ENCODE data around the gene C10orf105.

C10orf105 gene

DNA sequence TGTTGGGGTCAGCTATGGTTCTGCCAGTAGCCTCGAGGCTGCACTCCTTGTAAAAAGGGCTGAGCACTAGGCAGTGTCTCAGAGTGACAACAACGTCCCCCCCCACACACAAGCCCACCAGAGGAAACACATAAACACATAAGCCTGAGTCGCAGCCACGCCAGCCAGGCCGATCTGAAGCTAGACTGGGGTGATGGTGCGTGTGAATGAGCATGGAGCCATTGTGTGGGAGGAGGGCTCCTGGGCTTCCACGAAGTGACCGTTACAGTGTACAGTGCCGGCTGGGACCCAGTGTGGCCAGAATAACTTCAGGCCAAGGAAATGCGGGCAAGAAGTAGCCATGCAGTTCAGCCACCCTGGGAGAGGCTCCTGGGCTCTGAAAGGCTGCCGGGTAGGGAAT, 3.7 kb upstream of the C10orf105 start:
- no peak for TF ChIP-seq POLR2A (IDR thresholded peaks at IDR 0.05; ENCODE audit: low read depth, low read length)
- DNase-seq (ENCODE audit: insufficient read length, low spot score) = no peak
- FAIRE-seq = no peak

DNA sequence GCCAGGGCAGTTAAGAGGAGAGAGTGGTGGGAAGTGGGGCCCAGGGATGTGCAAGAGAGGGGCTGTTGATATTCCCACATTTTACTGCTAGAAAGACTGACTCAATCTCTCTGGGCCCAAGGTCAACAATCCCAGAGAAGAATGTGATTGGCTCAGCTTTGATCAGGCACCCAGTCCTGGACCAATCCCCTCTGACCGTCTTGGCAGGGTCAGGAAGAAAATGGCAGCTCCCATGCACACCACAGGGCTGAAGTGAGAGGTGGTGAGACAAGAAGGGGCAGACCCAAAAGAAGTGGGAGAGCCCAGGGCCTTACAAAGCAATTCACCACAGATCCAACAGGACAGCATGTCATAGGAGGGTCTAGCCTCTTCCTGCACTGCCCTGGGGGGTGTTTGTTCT, 3.3 kb upstream of the C10orf105 start:
- TF ChIP-seq POLR2A (IDR thresholded peaks at IDR 0.05; ENCODE audit: low read depth, low read length) = no peak
- DNase-seq (ENCODE audit: insufficient read length, low spot score) (no peak), FAIRE-seq (no peak)

DNA sequence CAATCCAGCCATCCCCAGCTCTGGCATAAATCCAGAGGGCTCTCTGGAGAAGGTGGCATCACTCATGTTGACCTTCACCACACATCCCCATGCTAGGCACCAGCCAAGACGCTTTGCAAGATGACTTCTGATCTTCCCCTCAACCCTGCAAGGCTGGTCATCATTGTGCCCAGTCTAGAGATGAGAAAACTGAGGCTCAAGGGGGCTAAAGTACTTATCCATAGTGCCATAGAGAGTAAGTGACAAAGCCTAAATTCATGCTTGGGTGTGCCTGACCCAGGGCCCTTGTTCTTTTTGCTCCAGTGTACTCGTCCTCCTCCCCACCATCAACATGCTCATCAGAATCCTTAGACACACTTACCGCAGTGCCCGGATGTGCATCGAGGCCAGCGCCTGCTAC, 1.7 kb upstream of the C10orf105 start:
- DNase-seq (ENCODE audit: insufficient read length, low spot score) (no peak), FAIRE-seq (no peak)
- TF ChIP-seq POLR2A (IDR thresholded peaks at IDR 0.05; ENCODE audit: low read depth, low read length) = no peak

DNA sequence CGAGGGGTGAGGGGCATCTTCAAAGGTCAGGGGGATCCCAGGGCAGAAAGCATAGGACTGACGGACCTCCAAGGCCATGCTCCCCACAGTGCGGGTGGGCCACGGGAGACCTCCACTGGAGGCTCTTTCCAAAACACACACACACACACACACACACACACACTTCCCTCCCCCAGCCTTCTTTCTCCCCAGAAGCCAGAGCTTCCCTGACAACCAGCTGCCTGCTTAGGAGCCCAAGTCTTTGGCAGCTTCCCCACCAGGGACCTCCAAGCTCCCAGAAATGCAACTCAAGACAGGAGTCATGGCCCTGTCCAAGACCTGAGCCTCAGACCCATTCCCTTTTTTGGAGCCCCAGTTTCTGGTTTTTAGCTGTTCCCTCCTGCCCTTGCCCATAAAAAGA, 710 bp upstream of the C10orf105 start:
- DNase-seq (ENCODE audit: insufficient read length, low spot score) (no peak), FAIRE-seq (no peak)
- TF ChIP-seq POLR2A (IDR thresholded peaks at IDR 0.05; ENCODE audit: low read depth, low read length) = no peak

DNA sequence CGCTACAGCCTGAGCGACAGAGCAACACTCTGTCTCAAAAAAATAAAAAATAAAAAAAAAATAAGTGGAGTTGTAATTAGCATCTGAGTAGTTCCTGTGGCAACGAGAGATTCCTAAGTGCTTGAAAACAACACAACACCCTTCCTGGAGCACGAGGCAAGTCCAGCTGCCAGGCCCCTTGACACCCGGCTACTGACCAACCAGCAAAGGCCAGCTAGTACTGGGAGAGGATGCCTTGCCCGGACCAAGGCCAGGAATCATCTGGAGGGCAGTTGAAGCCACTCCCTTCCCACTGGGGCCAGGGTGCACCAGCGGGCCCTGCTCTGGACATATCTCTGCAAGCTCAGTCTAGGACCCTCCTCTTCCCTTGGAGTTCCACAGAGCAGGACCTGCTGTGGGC, 536 bp downstream of the C10orf105 start:
- TF ChIP-seq POLR2A (IDR thresholded peaks at IDR 0.05; ENCODE audit: low read depth, low read length) = no peak

DNA sequence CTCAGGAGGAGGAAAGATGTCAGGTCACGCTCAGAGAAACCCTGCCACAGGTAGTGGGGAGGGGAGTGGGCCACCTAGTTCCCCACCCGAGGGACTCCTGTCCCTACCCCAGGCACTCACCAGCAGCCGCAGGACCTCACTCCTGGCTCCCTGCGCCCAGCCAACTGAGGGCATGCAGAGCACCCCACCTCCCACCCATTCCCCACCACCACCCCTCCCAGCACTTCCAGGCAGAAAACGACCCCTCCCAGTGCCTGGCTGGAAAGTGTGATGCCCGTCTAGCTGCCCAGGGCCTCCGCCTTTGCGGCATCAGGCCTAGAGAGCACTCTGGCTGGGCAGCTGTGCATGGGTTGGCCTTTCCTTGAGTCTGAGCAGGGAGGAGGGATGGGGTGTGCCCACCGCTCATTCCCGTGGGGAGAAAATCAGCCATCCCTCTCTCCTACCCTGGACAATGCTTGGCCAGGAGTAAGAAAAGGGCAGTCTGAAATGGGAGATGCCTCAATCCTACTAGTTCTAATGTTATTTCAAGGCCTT, 1.3 kb downstream of the C10orf105 start:
- no peak for TF ChIP-seq POLR2A (IDR thresholded peaks at IDR 0.05; ENCODE audit: low read depth, low read length)
- DNase-seq (ENCODE audit: insufficient read length, low spot score) (no peak), FAIRE-seq (no peak)

More for the DNA sequence above, 536 bp downstream of the C10orf105 start:
- FAIRE-seq (no peak), DNase-seq (ENCODE audit: insufficient read length, low spot score) (no peak)

DNA sequence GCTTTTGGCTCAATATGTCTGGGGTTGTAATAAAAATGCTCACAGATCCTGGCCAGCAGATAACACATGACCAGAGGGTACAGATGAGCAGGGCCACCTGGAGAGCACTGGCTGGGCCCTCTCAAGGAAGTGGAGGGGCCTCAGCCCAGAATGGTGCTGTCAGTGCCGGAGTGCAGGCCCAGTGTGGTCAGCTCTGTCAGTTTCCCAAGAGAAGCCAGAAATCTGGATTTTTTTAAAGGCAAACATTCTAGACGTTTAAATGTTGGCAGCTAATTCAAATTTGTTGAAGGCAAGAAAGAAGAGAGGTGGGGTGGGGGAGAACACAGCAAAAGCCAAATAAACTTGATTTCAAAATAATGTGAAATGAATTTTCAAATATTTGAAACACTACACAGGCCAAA, 2.0 kb downstream of the C10orf105 start:
- no peak for FAIRE-seq
- TF ChIP-seq POLR2A (IDR thresholded peaks at IDR 0.05; ENCODE audit: low read depth, low read length) = no peak
- no peak for DNase-seq (ENCODE audit: insufficient read length, low spot score)

DNA sequence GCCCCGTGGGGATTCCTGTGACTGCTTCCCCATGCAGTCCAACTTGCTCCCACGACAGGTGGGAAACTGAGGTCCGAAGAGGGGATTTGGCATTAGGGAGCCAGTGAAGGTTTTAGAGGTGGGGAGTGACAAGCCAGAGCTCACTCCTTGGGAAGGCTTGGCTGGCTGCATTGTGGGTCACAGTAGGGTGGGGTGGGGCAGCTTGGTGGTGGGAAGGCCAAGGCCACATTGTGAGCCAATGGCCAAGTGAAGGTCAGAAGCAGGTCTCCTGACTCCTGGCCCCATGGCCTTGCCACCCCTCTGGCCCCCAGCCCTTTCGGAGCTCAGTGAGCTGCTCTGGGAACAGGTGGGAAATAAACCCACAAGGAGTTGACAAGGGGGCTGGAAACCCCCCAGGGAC, 2.5 kb downstream of the C10orf105 start:
- DNase-seq (ENCODE audit: insufficient read length, low spot score) (no peak), FAIRE-seq (no peak)
- TF ChIP-seq POLR2A (IDR thresholded peaks at IDR 0.05; ENCODE audit: low read depth, low read length) = no peak

DNA sequence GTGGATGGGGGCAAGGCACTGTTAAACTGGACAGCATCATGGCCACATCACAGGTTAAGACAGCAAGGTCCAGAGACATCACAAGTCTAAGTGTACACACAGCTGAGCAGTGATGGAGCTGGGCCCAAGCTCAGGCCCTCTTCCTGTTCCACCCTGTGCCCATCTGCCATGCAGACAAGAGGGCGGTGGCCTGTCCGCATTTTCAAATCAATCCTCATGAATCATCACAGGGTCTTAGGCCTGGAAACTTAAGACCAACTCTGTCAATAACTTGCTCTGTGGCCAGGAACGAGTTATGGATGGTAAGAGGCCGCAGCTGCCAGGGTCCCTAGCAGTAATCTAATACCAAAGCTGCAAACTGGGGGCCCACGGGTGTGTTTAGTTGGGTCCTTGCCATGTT, 3.2 kb downstream of the C10orf105 start:
- TF ChIP-seq POLR2A (IDR thresholded peaks at IDR 0.05; ENCODE audit: low read depth, low read length) = no peak
- DNase-seq (ENCODE audit: insufficient read length, low spot score) (no peak), FAIRE-seq (no peak)

DNA sequence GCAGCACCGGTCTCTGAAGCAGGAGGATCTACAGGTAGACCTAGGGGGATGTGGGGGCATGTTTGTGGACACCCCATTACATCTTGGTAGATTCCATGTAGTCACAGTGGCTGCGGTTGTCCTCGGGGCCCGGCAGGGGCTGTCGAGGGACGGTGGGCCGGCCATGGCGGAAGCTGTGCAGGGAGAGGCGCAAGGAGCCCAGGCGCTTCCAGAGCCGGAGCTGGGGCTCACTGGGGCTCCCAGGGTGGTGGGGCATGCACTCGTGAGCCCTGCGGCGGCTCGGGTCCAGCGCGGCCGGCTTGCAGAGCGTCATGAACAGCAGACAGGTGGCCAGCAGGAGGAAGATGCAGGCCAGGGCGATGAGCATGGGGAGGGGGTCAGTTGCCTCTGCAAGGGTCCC, 3.7 kb downstream of the C10orf105 start:
- no peak for DNase-seq (ENCODE audit: insufficient read length, low spot score)
- FAIRE-seq = no peak
- no peak for TF ChIP-seq POLR2A (IDR thresholded peaks at IDR 0.05; ENCODE audit: low read depth, low read length)

DNA sequence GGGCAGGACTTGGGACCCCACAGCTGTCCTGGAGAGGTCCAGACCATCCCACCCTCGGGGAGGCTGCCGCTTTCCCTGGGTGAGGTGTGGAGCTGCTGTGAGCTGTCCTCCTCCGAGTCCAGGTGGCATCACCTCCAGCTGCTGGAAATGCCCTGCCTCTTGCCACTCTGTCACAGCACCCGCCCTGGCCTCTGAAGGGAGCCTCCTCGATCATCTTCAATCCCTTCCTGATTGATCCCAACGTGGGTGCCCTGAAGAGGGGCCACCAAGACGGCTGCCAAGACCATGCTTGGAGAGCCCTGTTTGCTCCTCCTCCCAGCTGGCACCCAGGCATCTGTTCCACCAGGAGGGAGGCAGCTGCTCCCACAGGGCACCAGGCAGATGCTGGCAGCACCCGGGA, 4.6 kb downstream of the C10orf105 start:
- TF ChIP-seq POLR2A (IDR thresholded peaks at IDR 0.05; ENCODE audit: low read depth, low read length) = no peak
- FAIRE-seq = no peak
- no peak for DNase-seq (ENCODE audit: insufficient read length, low spot score)

DNA sequence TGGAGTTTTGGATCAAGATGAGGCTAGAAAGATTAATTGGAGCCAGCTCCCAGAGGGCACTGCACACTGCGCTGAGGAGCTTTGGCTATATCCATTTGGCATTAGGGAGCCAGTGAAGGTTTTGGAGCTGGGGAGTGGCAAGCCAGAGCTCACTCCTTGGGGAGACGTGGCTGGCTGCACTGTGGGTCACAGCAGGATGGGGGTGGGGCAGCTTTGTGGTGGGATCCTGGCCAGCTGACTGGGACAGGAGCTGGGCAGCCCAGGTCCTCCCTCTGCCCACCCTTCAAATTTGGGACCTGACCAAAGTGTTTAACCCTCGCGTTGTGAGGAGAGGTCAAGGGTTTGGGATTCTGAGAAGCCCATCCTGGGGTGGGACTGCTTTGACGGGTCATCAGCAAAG, 5.0 kb downstream of the C10orf105 start:
- TF ChIP-seq POLR2A (IDR thresholded peaks at IDR 0.05; ENCODE audit: low read depth, low read length) = no peak
- FAIRE-seq (no peak), DNase-seq (ENCODE audit: insufficient read length, low spot score) (no peak)

DNA sequence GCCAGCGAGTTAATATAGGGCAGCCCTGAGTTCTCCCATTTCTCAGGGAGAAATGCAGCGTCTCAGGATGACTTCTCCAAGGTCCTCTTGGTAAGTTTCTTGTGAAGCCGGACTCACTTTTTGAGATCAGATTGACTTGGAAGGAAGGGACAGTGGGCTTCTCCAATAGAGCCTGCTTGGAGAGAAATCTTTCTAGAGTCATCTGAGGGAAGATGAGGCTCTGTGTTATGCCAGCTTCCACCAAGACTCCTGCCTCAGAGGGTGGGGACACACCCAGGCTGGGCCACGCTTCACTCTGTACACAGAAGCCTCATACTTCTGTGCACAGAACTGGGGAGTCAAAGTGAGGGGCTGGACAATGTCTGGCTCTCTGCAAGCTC, 5.6 kb downstream of the C10orf105 start:
- TF ChIP-seq POLR2A (IDR thresholded peaks at IDR 0.05; ENCODE audit: low read depth, low read length) = no peak
- FAIRE-seq (no peak), DNase-seq (ENCODE audit: insufficient read length, low spot score) (no peak)

DNA sequence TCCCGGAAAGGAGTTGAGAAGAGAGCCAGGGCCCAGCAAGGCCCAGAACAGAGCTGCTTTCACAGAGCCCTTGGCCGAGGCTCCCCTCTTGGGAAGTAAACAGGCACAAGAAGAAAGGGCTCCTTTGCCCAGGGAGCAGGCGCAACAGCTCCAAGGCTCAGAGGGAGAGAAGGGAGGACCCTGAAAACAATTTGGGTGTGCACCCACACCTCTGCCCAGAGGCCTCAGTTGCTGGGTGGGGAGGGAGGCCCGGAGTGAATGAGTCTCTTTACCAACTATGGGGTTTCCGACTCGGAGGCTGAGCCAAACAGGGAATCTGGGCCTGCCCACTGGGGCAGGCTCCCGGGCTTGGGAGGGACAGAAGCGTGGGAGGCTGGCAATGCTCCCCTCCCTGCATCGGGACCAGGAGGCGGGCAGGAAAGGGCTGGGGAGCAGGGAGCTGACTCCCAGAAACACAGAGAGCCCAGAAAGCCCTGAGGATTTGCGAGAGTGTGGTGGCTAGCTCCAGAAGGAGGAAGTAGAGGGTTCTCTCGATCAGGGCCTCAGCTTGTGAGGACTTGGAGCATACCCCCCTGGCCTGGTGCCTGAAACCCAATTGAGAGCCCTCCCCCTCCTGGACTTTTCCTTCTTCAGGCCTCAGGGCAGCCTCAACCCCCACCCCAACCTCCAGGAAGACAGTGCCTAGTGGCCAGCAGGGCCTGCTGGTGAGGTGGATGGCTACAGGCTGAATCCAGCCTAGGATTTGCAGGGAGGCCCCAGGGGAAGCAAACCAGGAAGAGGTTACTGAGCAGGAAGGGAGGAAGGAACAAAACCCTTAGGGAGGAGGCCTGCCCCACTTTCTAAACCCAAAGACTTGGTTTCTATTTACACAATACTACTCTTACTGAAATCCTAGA, 6.2 kb downstream of the C10orf105 start:
- no peak for DNase-seq (ENCODE audit: insufficient read length, low spot score)
- no peak for FAIRE-seq
- TF ChIP-seq POLR2A (IDR thresholded peaks at IDR 0.05; ENCODE audit: low read depth, low read length) = no peak

DNA sequence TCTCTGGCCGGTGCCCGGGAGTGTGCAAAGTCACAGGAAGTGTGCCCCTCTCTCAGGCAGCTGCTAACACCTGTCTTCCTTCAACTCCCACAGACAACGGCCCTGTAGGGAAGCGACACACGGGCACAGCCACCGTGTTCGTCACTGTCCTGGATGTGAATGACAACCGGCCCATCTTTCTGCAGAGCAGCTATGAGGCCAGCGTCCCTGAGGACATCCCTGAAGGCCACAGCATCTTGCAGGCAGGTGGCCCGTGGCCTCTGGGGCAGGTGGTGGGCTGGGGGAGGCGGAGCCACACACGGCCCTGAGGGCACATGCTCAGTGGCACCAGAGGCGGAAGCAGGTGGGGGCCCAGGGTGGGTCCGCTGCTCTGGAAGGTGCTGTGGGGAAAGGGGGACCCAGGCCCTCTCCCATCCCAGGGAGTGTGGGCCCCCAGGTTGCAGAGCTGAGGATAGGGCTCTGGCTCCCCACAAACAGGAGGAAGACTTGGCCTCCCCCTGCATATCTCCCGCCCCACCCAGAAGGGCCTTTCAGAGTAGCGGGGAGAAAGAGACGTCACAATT, 6.9 kb downstream of the C10orf105 start:
- no peak for TF ChIP-seq POLR2A (IDR thresholded peaks at IDR 0.05; ENCODE audit: low read depth, low read length)
- no peak for FAIRE-seq
- no peak for DNase-seq (ENCODE audit: insufficient read length, low spot score)

All from H54 (cell line).